WTC11 (cell line): ENCODE data around the gene STXBP6.

Source experiments
- CTCF ChIP-seq: fragments of 200-600 bp; IDR thresholded peaks from 2 replicates; pipeline ENCODE4 v1.8.0; 2022; ENCODE audit warnings: antibody characterized with exemption
- ETV6 ChIP-seq: sonication (generic); formaldehyde crosslinking; IDR thresholded peaks from 2 replicates; pipeline ENCODE4 v1.8.1; 2022; ENCODE audit warnings: mild to moderate bottlenecking, missing genetic modification reagents
- FOXJ3 ChIP-seq: sonication (generic); formaldehyde crosslinking; IDR thresholded peaks from 2 replicates; pipeline ENCODE4 v1.9.0; 2021; ENCODE audit warnings: missing genetic modification reagents, mild to moderate bottlenecking, borderline replicate concordance
- IRF2 ChIP-seq: sonication (generic); formaldehyde crosslinking; IDR thresholded peaks from 2 replicates; pipeline ENCODE4 v1.8.0; 2022; ENCODE audit warnings: low read depth, missing genetic modification reagents, borderline replicate concordance
- JAZF1 ChIP-seq: fragments of 250-450 bp; sonication (Bioruptor Pico); IDR thresholded peaks from 2 replicates; pipeline ENCODE4 v1.9.0; 2021; ENCODE audit warnings: moderate library complexity, mild to moderate bottlenecking, inconsistent platforms
- MAX ChIP-seq: sonication (generic); formaldehyde crosslinking; IDR thresholded peaks from 2 replicates; pipeline ENCODE4 v1.8.0; 2022; ENCODE audit warnings: mild to moderate bottlenecking, missing genetic modification reagents
- NFE2L1 ChIP-seq: sonication (generic); formaldehyde crosslinking; IDR thresholded peaks from 2 replicates; pipeline ENCODE4 v1.8.1; 2023; ENCODE audit warnings: missing genetic modification reagents
- NR2C2 ChIP-seq: sonication (generic); formaldehyde crosslinking; IDR thresholded peaks from 2 replicates; pipeline ENCODE4 v1.8.0; 2022; ENCODE audit warnings: mild to moderate bottlenecking, missing genetic modification reagents
- PREB ChIP-seq: sonication (generic); formaldehyde crosslinking; IDR thresholded peaks from 2 replicates; pipeline ENCODE4 v1.8.1; 2022; ENCODE audit warnings: mild to moderate bottlenecking, missing genetic modification reagents, moderate library complexity, borderline replicate concordance
- TEAD1 ChIP-seq: sonication (generic); formaldehyde crosslinking; IDR thresholded peaks from 2 replicates; pipeline ENCODE4 v1.8.0; 2022; ENCODE audit warnings: mild to moderate bottlenecking, missing genetic modification reagents
- TP53 ChIP-seq: sonication (generic); formaldehyde crosslinking; IDR thresholded peaks from 2 replicates; pipeline ENCODE4 v1.8.1; 2023; ENCODE audit warnings: mild to moderate bottlenecking, missing genetic modification reagents
- ZNF263 ChIP-seq: sonication (generic); formaldehyde crosslinking; IDR thresholded peaks from 2 replicates; pipeline ENCODE4 v1.8.1; 2022; ENCODE audit warnings: low read depth, mild to moderate bottlenecking, moderate library complexity, missing genetic modification reagents
- TF ChIP-seq, protein P1 (sequence below): sonication (generic); formaldehyde crosslinking; conservative IDR thresholded peaks from 2 replicates; pipeline ENCODE4 v1.8.1; 2022; ENCODE audit warnings: mild to moderate bottlenecking, missing genetic modification reagents
- TF ChIP-seq, protein P2 (sequence below): sonication (generic); formaldehyde crosslinking; IDR thresholded peaks from 2 replicates; pipeline ENCODE4 v1.8.1; 2022; ENCODE audit warnings: missing genetic modification reagents, borderline replicate concordance

DNA sequence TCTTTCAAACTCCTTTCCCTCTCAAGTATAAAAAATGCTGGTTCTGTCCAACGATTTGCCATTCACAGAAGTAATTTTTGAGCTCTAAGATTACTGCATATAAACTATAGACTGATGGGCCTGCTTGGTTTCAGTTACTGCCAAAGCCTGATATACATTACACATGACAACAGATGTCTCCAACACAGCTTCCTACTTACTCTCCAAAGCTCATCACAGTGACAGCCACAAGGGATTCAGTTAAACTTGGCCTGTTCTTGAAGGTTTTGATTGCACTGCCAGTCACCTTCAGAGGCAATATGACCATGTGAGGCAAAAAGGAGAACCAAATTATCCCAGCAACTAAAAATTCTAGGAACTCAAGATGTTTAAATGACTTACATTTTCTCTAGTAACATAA, 30.1 kb downstream of the STXBP6 start:
- TF ChIP-seq IRF2: no peak
- TF ChIP-seq TEAD1 (CRISPR knock-in tag): no peak
- TF ChIP-seq FOXJ3 (CRISPR knock-in tag): no peak
- no peak for TF ChIP-seq ZNF263 (CRISPR knock-in tag)
- no peak for TF ChIP-seq ETV6 (CRISPR knock-in tag)
- TF ChIP-seq CTCF: no peak
- TF ChIP-seq TP53 (CRISPR knock-in tag): no peak
- TF ChIP-seq, protein P1, sequence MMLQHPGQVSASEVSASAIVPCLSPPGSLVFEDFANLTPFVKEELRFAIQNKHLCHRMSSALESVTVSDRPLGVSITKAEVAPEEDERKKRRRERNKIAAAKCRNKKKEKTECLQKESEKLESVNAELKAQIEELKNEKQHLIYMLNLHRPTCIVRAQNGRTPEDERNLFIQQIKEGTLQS (CRISPR knock-in tag): no peak
- no peak for TF ChIP-seq NFE2L1 (CRISPR knock-in tag)
- no peak for TF ChIP-seq PREB
- no peak for TF ChIP-seq MAX (CRISPR knock-in tag)
- TF ChIP-seq, protein P2, sequence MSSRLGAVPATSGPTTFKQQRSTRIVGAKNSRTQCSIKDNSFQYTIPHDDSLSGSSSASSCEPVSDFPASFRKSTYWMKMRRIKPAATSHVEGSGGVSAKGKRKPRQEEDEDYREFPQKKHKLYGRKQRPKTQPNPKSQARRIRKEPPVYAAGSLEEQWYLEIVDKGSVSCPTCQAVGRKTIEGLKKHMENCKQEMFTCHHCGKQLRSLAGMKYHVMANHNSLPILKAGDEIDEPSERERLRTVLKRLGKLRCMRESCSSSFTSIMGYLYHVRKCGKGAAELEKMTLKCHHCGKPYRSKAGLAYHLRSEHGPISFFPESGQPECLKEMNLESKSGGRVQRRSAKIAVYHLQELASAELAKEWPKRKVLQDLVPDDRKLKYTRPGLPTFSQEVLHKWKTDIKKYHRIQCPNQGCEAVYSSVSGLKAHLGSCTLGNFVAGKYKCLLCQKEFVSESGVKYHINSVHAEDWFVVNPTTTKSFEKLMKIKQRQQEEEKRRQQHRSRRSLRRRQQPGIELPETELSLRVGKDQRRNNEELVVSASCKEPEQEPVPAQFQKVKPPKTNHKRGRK (CRISPR knock-in tag): no peak
- no peak for TF ChIP-seq JAZF1 (CRISPR knock-in tag)
- no peak for TF ChIP-seq NR2C2 (CRISPR knock-in tag)
